Measurements from ENCODE around the gene OS9. TPM values are rescaled to one million over a fixed set of nuclear protein-coding genes. Genes with fewer than 3 reads are reported as not detected.

Gene OS9
- total and polyA plus RNA-seq, 4 donors, result 136 to 357 (median 216) TPM

- TF ChIP-seq, protein P1, sequence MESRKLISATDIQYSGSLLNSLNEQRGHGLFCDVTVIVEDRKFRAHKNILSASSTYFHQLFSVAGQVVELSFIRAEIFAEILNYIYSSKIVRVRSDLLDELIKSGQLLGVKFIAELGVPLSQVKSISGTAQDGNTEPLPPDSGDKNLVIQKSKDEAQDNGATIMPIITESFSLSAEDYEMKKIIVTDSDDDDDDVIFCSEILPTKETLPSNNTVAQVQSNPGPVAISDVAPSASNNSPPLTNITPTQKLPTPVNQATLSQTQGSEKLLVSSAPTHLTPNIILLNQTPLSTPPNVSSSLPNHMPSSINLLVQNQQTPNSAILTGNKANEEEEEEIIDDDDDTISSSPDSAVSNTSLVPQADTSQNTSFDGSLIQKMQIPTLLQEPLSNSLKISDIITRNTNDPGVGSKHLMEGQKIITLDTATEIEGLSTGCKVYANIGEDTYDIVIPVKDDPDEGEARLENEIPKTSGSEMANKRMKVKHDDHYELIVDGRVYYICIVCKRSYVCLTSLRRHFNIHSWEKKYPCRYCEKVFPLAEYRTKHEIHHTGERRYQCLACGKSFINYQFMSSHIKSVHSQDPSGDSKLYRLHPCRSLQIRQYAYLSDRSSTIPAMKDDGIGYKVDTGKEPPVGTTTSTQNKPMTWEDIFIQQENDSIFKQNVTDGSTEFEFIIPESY (IDR thresholded peaks at IDR 0.05), result no peak
- TF ChIP-seq CTCF (IDR thresholded peaks at IDR 0.05; ENCODE audit: low read depth, low read length, missing input control), result no peak
- TF ChIP-seq SP1 (IDR thresholded peaks at IDR 0.05), result no peak
- TF ChIP-seq FOXA2 (IDR thresholded peaks at IDR 0.05), result no peak
- TF ChIP-seq RXRA (IDR thresholded peaks at IDR 0.05), result no peak
- TF ChIP-seq EGR1 (IDR thresholded peaks at IDR 0.05; ENCODE audit: low read depth in 2 of 2), result no peak
- TF ChIP-seq RAD21 (IDR thresholded peaks at IDR 0.05), result no peak
- TF ChIP-seq HNF4A (conservative IDR thresholded peaks at IDR 0.05), result no peak
- peak; percentile 67 for DNase-seq (ENCODE audit: low spot score)
- no peak overlapping the region for H3K27ac ChIP-seq (ENCODE audit: low read depth in 1 of 2, low read length in 2 of 2)
- no peaks in the 10 kb centered on the region for H3K27me3 ChIP-seq (ENCODE audit: control insufficient read depth in 4 of 4, insufficient read depth in 4 of 4, low read length in 3 of 4)
- H3K4me1 ChIP-seq (ENCODE audit: control insufficient read depth in 4 of 4, insufficient read depth in 4 of 4, low read length in 3 of 4), result peaks cover 6 to 35% (median 26%) of the 10 kb centered on the region in 4 donors
- H3K9me3 ChIP-seq (ENCODE audit: control insufficient read depth in 4 of 4, low read length in 3 of 4), result no peaks in the 10 kb centered on the region
- peak overlapping the region in 1 of 2 donors; percentile 42 for H3K9ac ChIP-seq (ENCODE audit: low read depth in 1 of 2, low read length in 2 of 2)
- WGBS, result under 1% methylated on average over 76 of the region's 76 CpGs
- H3K36me3 ChIP-seq (ENCODE audit: control insufficient read depth in 4 of 4, insufficient read depth in 3 of 4, low read depth in 1 of 4, low read length in 3 of 4), result peaks cover 0 to 7% (median 2%) of the 10 kb centered on the region in 4 donors
- H3K4me3 ChIP-seq (ENCODE audit: low read depth in 1 of 3, low read length in 3 of 3), result peak overlapping the region; percentile 26 to 79 (median 66)
Observed at GRCh38 chr12:57755454-57756372, 61.8 kb downstream of the OS9 start.

GRCh38 chr12:57756406-57757341, 62.7 kb downstream of the OS9 start:
- 46% methylated on average over 22 of the region's 22 CpGs for WGBS
- Histone ChIP-seq H3K27me3 (ENCODE audit: control insufficient read depth in 4 of 4, insufficient read depth in 4 of 4, low read length in 3 of 4) (no peaks in the 10 kb centered on the region), H3K27ac (ENCODE audit: low read depth in 1 of 2, low read length in 2 of 2) (no peak overlapping the region), H3K9me3 (ENCODE audit: control insufficient read depth in 4 of 4, low read length in 3 of 4) (no peaks in the 10 kb centered on the region), H3K4me1 (ENCODE audit: control insufficient read depth in 4 of 4, insufficient read depth in 4 of 4, low read length in 3 of 4) (peaks cover 0 to 25% (median 17%) of the 10 kb centered on the region in 4 donors), H3K9ac (ENCODE audit: low read depth in 1 of 2, low read length in 2 of 2) (no peak overlapping the region), H3K36me3 (ENCODE audit: control insufficient read depth in 4 of 4, insufficient read depth in 3 of 4, low read depth in 1 of 4, low read length in 3 of 4) (peaks cover 0 to 7% (median 0%) of the 10 kb centered on the region in 4 donors), H3K4me3 (ENCODE audit: low read depth in 1 of 3, low read length in 3 of 3) (peak overlapping the region in 1 of 3 donors; percentile 79)
- TF ChIP-seq CTCF (IDR thresholded peaks at IDR 0.05; ENCODE audit: low read depth, low read length, missing input control) (peak; percentile 39), JUND (IDR thresholded peaks at IDR 0.05) (no peak), SP1 (IDR thresholded peaks at IDR 0.05) (no peak), YY1 (IDR thresholded peaks at IDR 0.05) (no peak), EGR1 (IDR thresholded peaks at IDR 0.05; ENCODE audit: low read depth in 2 of 2) (no peak), HNF4A (conservative IDR thresholded peaks at IDR 0.05) (no peak), FOXA1 (IDR thresholded peaks at IDR 0.05) (no peak), RAD21 (IDR thresholded peaks at IDR 0.05) (peak; percentile 13 to 53), GABPA (IDR thresholded peaks at IDR 0.05 in 1 of 2, conservative IDR thresholded peaks at IDR 0.05 in 1 of 2) (no peak)
- TF ChIP-seq, protein P2, sequence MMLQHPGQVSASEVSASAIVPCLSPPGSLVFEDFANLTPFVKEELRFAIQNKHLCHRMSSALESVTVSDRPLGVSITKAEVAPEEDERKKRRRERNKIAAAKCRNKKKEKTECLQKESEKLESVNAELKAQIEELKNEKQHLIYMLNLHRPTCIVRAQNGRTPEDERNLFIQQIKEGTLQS (IDR thresholded peaks at IDR 0.05), result no peak
- DNase-seq (ENCODE audit: low spot score), result peak; percentile 65
